SH-SY5Y (cell line): ENCODE results near the gene STK24.

Experiments used
- GATA2 ChIP-seq: IDR thresholded peaks from 2 replicates; pipeline ENCODE4 v1.6.1; 2011; ENCODE audit warnings: mild to moderate bottlenecking, low read depth, low read length
- GATA3 ChIP-seq: IDR thresholded peaks from 2 replicates; pipeline ENCODE4 v1.6.1; 2011; ENCODE audit warnings: low read depth, mild to moderate bottlenecking, low read length, moderate library complexity

DNA sequence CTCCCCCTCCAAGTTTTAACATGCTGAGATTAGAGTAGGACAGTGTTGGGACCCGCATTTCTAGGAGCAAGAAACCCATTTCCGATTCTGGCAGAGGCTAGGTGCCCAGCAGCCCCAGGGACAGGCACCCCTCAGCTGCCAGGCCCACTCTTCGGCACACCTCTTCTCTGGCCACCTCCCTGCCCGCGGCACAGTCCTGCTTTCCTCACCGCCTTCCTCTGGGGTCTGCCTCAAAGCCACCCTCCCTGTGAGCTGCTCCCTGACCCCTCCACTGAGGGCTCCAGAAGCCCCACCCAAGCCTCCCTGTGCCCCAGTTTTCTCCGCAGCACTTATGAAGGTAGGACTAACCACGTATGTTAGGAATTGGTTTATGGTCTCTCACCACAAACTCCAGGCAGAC lies 79.9 kb downstream of the STK24 start:
- TF ChIP-seq GATA2, result no peak
- TF ChIP-seq GATA3, result no peak
